ENCODE results near the gene TCTN3.
"Not testable (repeated sequence)": the region's sequence is repeated elsewhere in the genome, so short reads cannot be mapped to it uniquely, and the experiment has no call there.

TCTN3 gene

DNA sequence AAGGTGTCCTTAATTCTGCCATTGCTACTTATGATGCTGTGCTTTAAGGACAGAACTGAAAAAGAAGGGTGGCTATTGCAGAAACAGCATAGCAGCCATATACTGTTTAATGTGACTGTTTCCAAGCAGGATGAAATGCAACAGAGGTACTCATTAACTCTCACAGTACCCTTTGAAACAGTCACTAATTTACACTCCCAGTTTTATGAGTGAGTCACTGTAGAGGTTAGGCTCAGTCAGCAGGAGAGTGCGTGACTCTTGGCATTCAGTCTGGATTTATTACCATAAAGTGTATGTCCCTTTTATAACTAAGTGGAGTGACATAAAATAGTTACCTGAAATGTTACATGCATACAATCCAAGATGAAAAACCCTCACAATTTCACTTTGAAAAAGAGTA lies 64.9 kb downstream of the TCTN3 start:
- H3K4me1 ChIP-seq (ENCODE audit: control insufficient read depth, insufficient read depth, low read length), result no peaks in the 10 kb centered on the region
- no peak overlapping the region for H3K27ac ChIP-seq (ENCODE audit: low read length)
- H3K27me3 ChIP-seq (ENCODE audit: control insufficient read depth in 1 of 2, insufficient read depth in 2 of 2, low read length in 2 of 2), result no peaks in the 10 kb centered on the region
- peaks cover 29 to 44% of the 10 kb centered on the region in 2 donors for H3K36me3 ChIP-seq (ENCODE audit: control insufficient read depth in 2 of 2, insufficient read depth in 2 of 2, low read length in 2 of 2)
- no peak overlapping the region for H3K9ac ChIP-seq (ENCODE audit: low read length in 2 of 2)
- H3K4me3 ChIP-seq (ENCODE audit: low read length in 2 of 2), result no peak overlapping the region
- H3K9me3 ChIP-seq (ENCODE audit: control insufficient read depth in 2 of 2, low read length in 2 of 2), result no peaks in the 10 kb centered on the region

- Histone ChIP-seq H3K9me3 (ENCODE audit: control insufficient read depth in 2 of 2, low read length in 2 of 2) (no peaks in the 10 kb centered on the region), H3K4me3 (ENCODE audit: low read length in 2 of 2) (no peak overlapping the region), H3K4me1 (ENCODE audit: control insufficient read depth, insufficient read depth, low read length) (no peaks in the 10 kb centered on the region), H3K27me3 (ENCODE audit: control insufficient read depth in 1 of 2, insufficient read depth in 2 of 2, low read length in 2 of 2) (no peaks in the 10 kb centered on the region), H3K9ac (ENCODE audit: low read length in 2 of 2) (no peak overlapping the region), H3K36me3 (ENCODE audit: control insufficient read depth in 2 of 2, insufficient read depth in 2 of 2, low read length in 2 of 2) (peaks cover 20 to 34% of the 10 kb centered on the region in 2 donors), H3K27ac (ENCODE audit: low read length) (no peak overlapping the region)
Measured at GRCh38 chr10:95626500-95626899, 67.2 kb downstream of the TCTN3 start.

GRCh38 chr10:95620415-95620814 lies 73.3 kb downstream of the TCTN3 start:
- not testable (repeated sequence) for H3K9me3 ChIP-seq (ENCODE audit: control insufficient read depth in 2 of 2, low read length in 2 of 2); H3K4me3 ChIP-seq (ENCODE audit: low read length in 2 of 2); H3K27me3 ChIP-seq (ENCODE audit: control insufficient read depth in 1 of 2, insufficient read depth in 2 of 2, low read length in 2 of 2); H3K27ac ChIP-seq (ENCODE audit: low read length); H3K9ac ChIP-seq (ENCODE audit: low read length in 2 of 2); H3K4me1 ChIP-seq (ENCODE audit: control insufficient read depth, insufficient read depth, low read length)
- peaks cover 14 to 21% of the 10 kb centered on the region in 2 donors for H3K36me3 ChIP-seq (ENCODE audit: control insufficient read depth in 2 of 2, insufficient read depth in 2 of 2, low read length in 2 of 2)

DNA sequence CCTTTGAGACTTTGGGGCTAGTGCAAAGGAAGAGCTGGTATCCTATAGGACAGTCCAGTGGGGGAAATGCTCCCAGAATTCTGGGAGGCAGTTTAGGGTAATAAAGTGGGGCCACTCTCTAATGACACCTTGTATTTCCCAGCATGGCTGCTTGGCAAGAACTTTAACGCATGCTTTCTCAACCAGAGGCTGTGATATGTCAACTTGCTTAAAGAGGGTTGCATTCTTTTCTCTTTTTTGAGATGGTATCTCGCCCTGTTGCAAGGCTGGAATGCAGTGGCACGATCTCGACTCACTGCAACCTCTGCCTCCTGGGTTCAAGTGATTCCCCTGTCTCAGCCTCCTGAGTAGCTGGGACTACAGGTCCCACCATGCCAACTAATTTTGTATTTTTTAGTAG lies 75.6 kb downstream of the TCTN3 start:
- no peaks in the 10 kb centered on the region for H3K27me3 ChIP-seq (ENCODE audit: control insufficient read depth in 1 of 2, insufficient read depth in 2 of 2, low read length in 2 of 2)
- H3K9ac ChIP-seq (ENCODE audit: low read length in 2 of 2), result no peak overlapping the region
- peaks cover 9% of the 10 kb centered on the region for H3K4me1 ChIP-seq (ENCODE audit: control insufficient read depth, insufficient read depth, low read length)
- H3K9me3 ChIP-seq (ENCODE audit: control insufficient read depth in 2 of 2, low read length in 2 of 2), result no peaks in the 10 kb centered on the region
- no peak overlapping the region for H3K4me3 ChIP-seq (ENCODE audit: low read length in 2 of 2)
- peaks cover 16 to 35% of the 10 kb centered on the region in 2 donors for H3K36me3 ChIP-seq (ENCODE audit: control insufficient read depth in 2 of 2, insufficient read depth in 2 of 2, low read length in 2 of 2)
- no peak overlapping the region for H3K27ac ChIP-seq (ENCODE audit: low read length)

GRCh38 chr10:95616446-95616845 lies 77.3 kb downstream of the TCTN3 start:
- no peaks in the 10 kb centered on the region for H3K9me3 ChIP-seq (ENCODE audit: control insufficient read depth in 2 of 2, low read length in 2 of 2)
- no peak overlapping the region for H3K27ac ChIP-seq (ENCODE audit: low read length)
- H3K4me3 ChIP-seq (ENCODE audit: low read length in 2 of 2), result no peak overlapping the region
- peaks cover 9% of the 10 kb centered on the region for H3K4me1 ChIP-seq (ENCODE audit: control insufficient read depth, insufficient read depth, low read length)
- no peak overlapping the region for H3K9ac ChIP-seq (ENCODE audit: low read length in 2 of 2)
- no peaks in the 10 kb centered on the region for H3K27me3 ChIP-seq (ENCODE audit: control insufficient read depth in 1 of 2, insufficient read depth in 2 of 2, low read length in 2 of 2)
- H3K36me3 ChIP-seq (ENCODE audit: control insufficient read depth in 2 of 2, insufficient read depth in 2 of 2, low read length in 2 of 2), result peaks cover 17 to 44% of the 10 kb centered on the region in 2 donors

Data from stomach smooth muscle (tissue), 2 donors.